Motor neuron (in vitro differentiated cells): ENCODE results near the gene PLD1. TPM values are rescaled to one million over a fixed set of nuclear protein-coding genes. Genes with fewer than 3 reads are reported as not detected.

Source experiments
- ATAC-seq, 8 experiments: fragments of 200-7000 bp; cut with Tn5 transposase; replicated peaks in 6 of 8; 2 replicates each; pipeline ENCODE4 v1.8.0; 2021; ENCODE audit warnings: mild to moderate bottlenecking in 8 of 8, moderate library complexity in 8 of 8
- H3K27ac ChIP-seq, 2 donors: fragments of 250-450 bp; sonication (Bioruptor Pico); 2 replicates each; pipeline ENCODE4 v1.9.0; 2021; ENCODE audit warnings: antibody characterized with exemption in 2 of 2, mild to moderate bottlenecking in 2 of 2, moderate library complexity in 1 of 2
- H3K4me1 ChIP-seq, 2 donors: fragments of 250-450 bp; sonication (Bioruptor Pico); replicated peaks in 1 of 2; 2 replicates each; pipeline ENCODE4 v1.6.1; 2021; ENCODE audit warnings: antibody characterized with exemption in 2 of 2, mild to moderate bottlenecking in 2 of 2, moderate library complexity in 1 of 2
- H3K4me3 ChIP-seq, 5 donors: fragments of 250-450 bp; sonication (Bioruptor Pico); 2 replicates each; pipeline ENCODE4 v1.9.0; 2021; ENCODE audit warnings: antibody characterized with exemption in 5 of 5, mild to moderate bottlenecking in 5 of 5, moderate library complexity in 4 of 5
- WGBS, 10 experiments: fragments of 450-650 bp; shearing (Covaris generic); methylation state at CpG; one replicate each; pipeline ENCODE4 v1.0.0; 2022; 5-methylcytosine and 5-hydroxymethylcytosine counted together
- in situ Hi-C, 9 experiments: fragments of 400-800 bp; cut with MboI; loops; one replicate each; pipeline ENCODE4 v1.15.0; 2021; ENCODE audit warnings: low sequenced_read_pairs in 9 of 9, low pct_unique_long_range_greater_than_20kb in 2 of 9; ENCODE audit not compliant: unreplicated experiment in 9 of 9
- total RNA-seq, 8 experiments: library from RNA; unstranded; fragments of 300-600 nt; gene quantifications; 2 replicates each; pipeline versions ENCODE4 v1.2.3 to v1.2.4, GENCODE V29; 2022

The PLD1 gene
- total RNA-seq, 8 experiments from 2014 or later = 0.50 to 76.0 (median 13.7) TPM

DNA sequence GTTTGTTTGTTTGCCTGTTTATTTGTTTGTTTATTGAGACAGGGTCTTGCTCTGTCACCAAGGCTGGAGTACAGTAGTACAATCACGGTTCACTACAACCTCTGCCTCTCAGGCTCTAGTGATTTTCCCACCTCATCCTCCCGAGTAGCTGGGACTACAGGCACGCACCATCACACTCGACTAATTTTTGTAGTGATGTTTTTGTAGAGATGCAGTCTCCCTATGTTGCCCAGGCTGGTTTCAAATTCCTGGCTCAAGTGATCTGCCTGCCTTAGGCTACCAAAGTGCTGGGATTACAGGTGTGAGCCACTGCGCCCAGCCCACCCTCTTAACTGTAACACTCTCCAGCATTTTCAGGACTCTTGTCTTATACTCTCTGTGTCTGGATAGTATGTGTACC lies 26.7 kb downstream of the PLD1 start:
- Histone ChIP-seq H3K4me3 (no peak overlapping the region), H3K27ac (no peak overlapping the region), H3K4me1 (no peaks in the 10 kb centered on the region)
- in situ Hi-C loops = no loop called here
- no peak for ATAC-seq
- 40 to 86% (median 69%) methylated on average over 1 to 5 of the region's 5 CpGs; no CpG with 5 or more reads in 2 of the 10 experiments for WGBS, 10 experiments

DNA sequence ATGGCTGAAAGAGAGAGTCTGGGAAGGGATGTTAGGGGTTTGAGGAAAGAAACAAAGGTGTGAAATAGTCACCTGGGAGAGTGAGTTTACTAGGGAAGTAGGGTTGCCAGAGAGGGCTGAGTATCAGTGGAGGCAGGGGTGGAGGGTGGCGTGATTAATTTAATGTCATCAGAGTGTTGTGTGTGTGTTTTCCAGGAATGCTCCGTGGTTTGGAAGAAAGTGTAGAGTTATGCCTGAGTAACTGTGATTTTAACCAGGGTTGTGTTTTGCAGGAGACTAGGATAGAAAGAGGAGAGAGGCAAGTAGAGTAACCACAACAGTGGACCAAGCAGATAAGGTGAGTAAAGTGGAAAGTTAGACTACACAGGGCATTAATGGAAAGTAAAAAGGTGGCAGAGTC lies 27.2 kb downstream of the PLD1 start:
- 33 to 100% (median 79%) methylated on average over 2 of the region's 2 CpGs; no CpG with 5 or more reads in 2 of the 10 experiments for WGBS, 10 experiments
- Histone ChIP-seq H3K4me3 (no peak overlapping the region), H3K27ac (no peak overlapping the region), H3K4me1 (no peaks in the 10 kb centered on the region)
- in situ Hi-C loops = no loop called here
- no peak for ATAC-seq

DNA sequence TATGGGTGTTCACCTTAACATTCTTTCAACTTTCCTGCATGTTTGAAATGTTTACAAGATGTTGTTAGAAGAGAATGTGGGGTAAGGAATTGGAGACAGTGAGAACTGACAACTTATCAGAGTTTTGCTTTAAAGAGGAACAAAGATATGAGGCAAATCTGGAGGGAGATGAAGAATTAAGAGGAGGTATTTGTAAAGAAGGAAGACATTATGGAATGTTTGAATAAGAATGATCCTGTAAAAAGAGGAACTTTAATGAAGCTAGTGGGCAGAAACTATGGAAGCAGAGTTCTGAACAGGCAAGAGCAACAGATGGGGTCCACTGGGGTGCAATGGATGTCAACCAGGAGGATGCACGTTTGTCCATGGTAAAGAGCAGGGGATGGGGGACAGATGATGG lies 27.7 kb downstream of the PLD1 start:
- ATAC-seq = no peak
- in situ Hi-C loops = no loop called here
- Histone ChIP-seq H3K4me1 (no peaks in the 10 kb centered on the region), H3K27ac (no peak overlapping the region), H3K4me3 (no peak overlapping the region)
- WGBS, 10 experiments = 0 to 100% (median 60%) methylated on average over 1 of the region's 1 CpG; no CpG with 5 or more reads in 1 of the 10 experiments

DNA sequence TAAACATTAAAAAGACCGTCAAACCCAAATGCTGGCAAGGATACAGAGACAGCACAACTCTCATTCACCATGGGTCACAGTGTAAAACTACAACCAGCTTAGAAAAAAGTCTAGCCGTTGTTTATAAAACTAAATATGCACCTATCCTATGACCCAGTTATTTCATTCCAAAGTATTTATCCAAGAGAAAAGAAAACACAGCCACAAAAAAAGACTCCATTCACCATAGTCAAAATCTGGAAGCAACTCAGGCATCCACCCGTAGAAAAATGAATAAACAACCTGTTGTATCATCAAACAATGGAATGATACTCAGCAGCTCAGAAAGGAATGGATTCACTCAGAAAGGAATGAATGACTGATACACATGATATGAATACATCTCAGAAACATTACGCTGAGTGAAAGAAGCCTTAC lies 28.6 kb downstream of the PLD1 start:
- no peak overlapping the region for H3K27ac ChIP-seq
- 29 to 100% (median 86%) methylated on average over 1 to 4 of the region's 4 CpGs; no CpG with 5 or more reads in 1 of the 10 experiments for WGBS, 10 experiments
- H3K4me3 ChIP-seq = no peak overlapping the region
- H3K4me1 ChIP-seq = no peaks in the 10 kb centered on the region
- no peak for ATAC-seq
- in situ Hi-C loops = no loop called here

DNA sequence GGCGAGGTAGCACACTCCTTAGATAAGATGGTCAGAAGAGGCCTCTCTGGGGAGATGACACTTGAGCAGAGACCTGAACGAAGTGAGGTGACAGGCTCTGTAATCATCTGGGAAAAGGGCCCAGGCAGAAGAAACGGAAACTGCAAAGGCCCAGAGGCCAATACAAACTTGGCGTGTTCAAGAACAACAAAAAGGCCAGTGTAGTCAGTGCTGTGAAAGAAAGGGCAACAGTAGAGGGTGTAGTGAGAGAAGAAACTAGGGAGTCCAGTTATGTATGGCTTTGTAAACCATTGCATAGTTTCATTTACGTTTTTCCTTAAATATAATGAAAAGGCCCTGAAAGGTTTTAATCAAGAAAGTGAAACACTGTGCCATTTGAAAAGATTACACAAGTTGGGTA lies 31.8 kb downstream of the PLD1 start:
- H3K4me1 ChIP-seq = no peaks in the 10 kb centered on the region
- 65 to 96% (median 79%) methylated on average over 1 to 5 of the region's 5 CpGs for WGBS, 10 experiments
- H3K27ac ChIP-seq = no peak overlapping the region
- in situ Hi-C loops = loop anchor here in 1 of 9 experiments (10.0 kb wide), 1 partner anchor 134 kb away; no protein-coding TSS in a partner anchor
- no peak for ATAC-seq
- no peak overlapping the region for H3K4me3 ChIP-seq

DNA sequence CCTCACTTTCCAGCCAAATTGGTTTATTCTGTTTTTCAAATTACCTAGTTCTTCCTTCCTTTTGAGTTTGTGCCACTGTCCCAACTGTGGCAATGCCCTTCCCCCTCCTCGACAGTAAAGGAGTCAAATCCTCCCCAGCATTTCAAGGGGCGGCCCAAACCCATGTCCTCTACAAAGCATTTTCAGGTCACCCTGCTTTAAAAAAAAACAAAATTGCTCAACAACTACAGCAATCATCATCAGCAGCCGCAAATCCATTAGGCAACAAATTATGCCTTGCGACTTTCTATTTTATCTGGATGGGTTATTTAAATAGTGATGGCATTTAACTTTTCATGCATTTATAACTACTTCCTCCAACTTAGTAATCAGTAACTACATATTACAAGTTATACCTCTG lies 32.7 kb downstream of the PLD1 start:
- H3K4me3 ChIP-seq = no peak overlapping the region
- WGBS, 10 experiments = 71 to 100% (median 93%) methylated on average over 2 to 4 of the region's 4 CpGs; no CpG with 5 or more reads in 1 of the 10 experiments

DNA sequence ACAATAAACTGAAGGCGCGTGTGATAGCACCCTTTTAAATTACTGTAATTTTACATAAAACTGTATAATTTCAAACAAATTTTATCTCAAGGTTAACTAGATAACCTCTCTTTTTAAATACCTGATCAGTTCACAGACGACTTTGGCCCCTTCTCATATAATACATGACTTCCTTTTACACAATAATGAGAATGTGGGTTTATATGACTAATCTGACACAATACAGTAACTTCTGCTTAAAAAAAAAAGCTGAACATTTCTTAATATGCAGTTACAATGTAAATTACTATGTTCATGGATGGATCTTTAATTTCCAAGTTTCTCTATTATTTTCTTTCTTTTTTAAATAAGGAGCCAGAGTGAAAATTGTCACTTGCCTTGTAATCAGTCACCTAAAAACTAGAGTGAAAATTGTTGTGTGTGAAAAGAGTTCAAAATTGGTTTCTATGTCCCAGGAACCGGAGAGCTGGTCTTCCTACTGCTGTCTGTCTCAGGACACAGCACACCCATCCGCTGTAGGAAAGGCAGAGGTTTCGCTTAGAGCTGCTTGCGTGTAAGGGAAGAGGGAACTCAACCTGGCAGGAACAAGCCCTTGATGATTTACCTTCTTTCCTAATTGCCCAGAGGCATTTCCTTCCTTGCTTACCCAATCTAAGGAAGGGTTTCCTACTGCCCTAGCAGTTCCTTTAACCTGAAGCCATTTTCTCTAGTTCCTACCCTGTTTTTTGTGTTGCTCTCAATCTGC lies 33.3 kb downstream of the PLD1 start:
- in situ Hi-C loops = loop anchor here in 1 of 9 experiments (10.0 kb wide), 1 partner anchor 132 kb away; no protein-coding TSS in a partner anchor
- ATAC-seq = no peak
- Histone ChIP-seq H3K27ac (no peak overlapping the region), H3K4me1 (no peaks in the 10 kb centered on the region), H3K4me3 (no peak overlapping the region)
- 71 to 99% (median 81%) methylated on average over 1 to 7 of the region's 7 CpGs for WGBS, 10 experiments

More for the DNA sequence above, 32.7 kb downstream of the PLD1 start:
- H3K27ac ChIP-seq = no peak overlapping the region
- no peaks in the 10 kb centered on the region for H3K4me1 ChIP-seq
- in situ Hi-C loops = loop anchor here in 1 of 9 experiments (10.0 kb wide), 1 partner anchor 133 kb away; no protein-coding TSS in a partner anchor
- no peak for ATAC-seq

DNA sequence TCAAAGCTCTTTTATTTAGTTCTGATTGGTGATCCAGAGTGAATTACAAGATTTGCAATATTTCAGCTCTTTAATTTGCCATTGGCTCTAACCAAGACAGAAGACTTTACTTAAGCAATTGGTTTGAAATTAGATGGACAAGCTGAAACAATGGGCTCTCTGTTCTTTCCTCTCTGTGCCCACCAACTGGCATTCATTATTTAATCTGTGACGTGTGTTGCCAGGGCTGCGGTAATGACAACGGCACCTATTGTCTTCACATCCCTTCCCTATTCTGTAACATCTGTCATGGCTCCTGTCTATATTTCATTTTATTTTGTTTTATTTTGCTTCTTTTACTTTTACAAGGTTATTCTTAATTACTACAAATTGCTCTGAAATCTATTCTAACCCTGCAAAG lies 33.9 kb downstream of the PLD1 start:
- WGBS, 10 experiments = 49 to 100% (median 91%) methylated on average over 1 to 3 of the region's 3 CpGs; no CpG with 5 or more reads in 2 of the 10 experiments
- peak in 5 of 8 experiments; percentile 38 to 80 (median 54) for ATAC-seq
- no peak overlapping the region for H3K4me3 ChIP-seq
- in situ Hi-C loops = loop anchor here in 1 of 9 experiments (10.0 kb wide), 1 partner anchor 132 kb away; no protein-coding TSS in a partner anchor
- no peak overlapping the region for H3K27ac ChIP-seq
- peaks cover 0 to 2% of the 10 kb centered on the region in 2 donors for H3K4me1 ChIP-seq

DNA sequence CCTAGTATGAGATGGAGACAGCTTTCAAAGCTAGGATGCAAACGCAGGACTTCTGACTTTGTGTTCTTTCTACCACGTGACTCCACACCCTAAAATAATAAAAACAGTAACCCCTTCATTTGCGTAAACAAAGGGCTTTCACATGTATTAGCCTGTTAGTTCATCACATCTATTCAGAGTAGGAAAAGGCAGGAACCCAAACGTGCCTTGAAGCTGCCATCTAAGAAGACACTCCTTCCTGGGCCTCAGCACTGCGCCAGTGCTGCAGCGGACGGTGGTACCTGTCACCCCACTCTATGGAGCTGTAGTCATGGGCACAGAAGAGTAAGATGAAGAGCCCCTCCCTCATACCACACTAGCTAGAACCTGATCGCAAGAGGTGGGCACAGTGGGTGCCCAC lies 34.3 kb downstream of the PLD1 start:
- Histone ChIP-seq H3K27ac (no peak overlapping the region), H3K4me1 (peaks cover 0 to 7% of the 10 kb centered on the region in 2 donors), H3K4me3 (no peak overlapping the region)
- in situ Hi-C loops = loop anchor here in 1 of 9 experiments (10.0 kb wide), 1 partner anchor 131 kb away; no protein-coding TSS in a partner anchor
- peak in 1 of 8 experiments; percentile 29 for ATAC-seq
- 17 to 100% (median 72%) methylated on average over 1 to 7 of the region's 8 CpGs for WGBS, 10 experiments

DNA sequence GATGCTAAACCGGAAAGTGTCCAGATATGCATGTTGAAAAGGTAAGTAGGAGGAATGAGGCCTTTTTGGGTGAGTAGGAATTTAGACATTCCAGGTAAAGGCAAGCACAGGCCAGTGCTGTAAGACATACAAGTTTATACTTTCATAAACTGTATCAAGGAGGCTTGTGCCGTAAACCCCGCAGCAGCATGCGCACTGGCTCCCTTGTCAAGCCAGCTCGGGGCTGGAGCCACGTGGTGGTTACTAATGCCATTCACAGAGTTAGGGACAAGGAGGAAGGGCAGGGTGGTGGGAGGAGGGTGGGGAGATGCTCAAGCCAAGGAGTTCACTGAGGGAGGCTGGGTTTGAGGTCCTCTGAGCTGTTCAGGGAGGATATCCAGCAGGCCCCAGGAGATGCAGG lies 35.8 kb downstream of the PLD1 start:
- H3K4me1 ChIP-seq = peaks cover 0 to 8% of the 10 kb centered on the region in 2 donors
- no peak for ATAC-seq
- H3K27ac ChIP-seq = no peak overlapping the region
- 50 to 100% (median 93%) methylated on average over 1 to 4 of the region's 6 CpGs; no CpG with 5 or more reads in 6 of the 10 experiments for WGBS, 10 experiments
- no peak overlapping the region for H3K4me3 ChIP-seq
- in situ Hi-C loops = loop anchor here in 2 of 9 experiments (10.0 to 25.0 kb wide), 2 partner anchors 130 to 137 kb away; no protein-coding TSS in a partner anchor

DNA sequence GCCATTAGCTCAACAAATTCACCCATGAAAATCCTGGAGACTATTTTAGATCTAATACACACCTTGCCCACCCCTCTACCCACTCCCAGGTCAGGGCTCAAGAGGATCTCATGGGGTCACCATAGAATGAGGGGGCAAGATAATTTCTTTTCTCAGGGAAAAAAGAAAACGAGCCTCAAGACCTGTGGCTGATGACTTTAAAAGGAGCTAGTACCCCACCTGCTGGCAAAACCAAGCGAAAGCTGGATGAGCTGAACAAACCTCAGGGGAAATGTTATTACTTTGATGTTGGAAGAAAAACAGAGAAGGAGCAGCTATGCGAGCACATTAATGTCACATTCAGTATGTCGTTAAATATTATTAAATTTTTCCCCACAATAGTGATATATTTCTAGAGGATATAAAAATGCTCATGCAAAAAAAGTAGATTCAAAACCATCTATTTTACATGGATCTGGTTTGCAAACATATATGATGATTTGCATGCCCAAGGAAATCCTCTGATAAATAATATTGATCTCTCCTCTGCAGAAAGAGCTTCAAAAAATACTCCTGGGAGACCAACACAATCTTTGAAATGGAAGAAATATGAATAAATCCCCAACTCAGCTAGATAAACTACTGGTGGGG lies 37.7 kb downstream of the PLD1 start:
- in situ Hi-C loops = loop anchor here in 2 of 9 experiments (10.0 to 25.0 kb wide), 2 partner anchors 128 to 135 kb away; no protein-coding TSS in a partner anchor
- Histone ChIP-seq H3K4me1 (peaks cover 0 to 8% of the 10 kb centered on the region in 2 donors), H3K4me3 (no peak overlapping the region), H3K27ac (no peak overlapping the region)
- peak in 7 of 8 experiments; percentile 18 to 58 (median 43) for ATAC-seq
- 0 to 8% (median 0%) methylated on average over 1 to 4 of the region's 4 CpGs; no CpG with 5 or more reads in 1 of the 10 experiments for WGBS, 10 experiments

DNA sequence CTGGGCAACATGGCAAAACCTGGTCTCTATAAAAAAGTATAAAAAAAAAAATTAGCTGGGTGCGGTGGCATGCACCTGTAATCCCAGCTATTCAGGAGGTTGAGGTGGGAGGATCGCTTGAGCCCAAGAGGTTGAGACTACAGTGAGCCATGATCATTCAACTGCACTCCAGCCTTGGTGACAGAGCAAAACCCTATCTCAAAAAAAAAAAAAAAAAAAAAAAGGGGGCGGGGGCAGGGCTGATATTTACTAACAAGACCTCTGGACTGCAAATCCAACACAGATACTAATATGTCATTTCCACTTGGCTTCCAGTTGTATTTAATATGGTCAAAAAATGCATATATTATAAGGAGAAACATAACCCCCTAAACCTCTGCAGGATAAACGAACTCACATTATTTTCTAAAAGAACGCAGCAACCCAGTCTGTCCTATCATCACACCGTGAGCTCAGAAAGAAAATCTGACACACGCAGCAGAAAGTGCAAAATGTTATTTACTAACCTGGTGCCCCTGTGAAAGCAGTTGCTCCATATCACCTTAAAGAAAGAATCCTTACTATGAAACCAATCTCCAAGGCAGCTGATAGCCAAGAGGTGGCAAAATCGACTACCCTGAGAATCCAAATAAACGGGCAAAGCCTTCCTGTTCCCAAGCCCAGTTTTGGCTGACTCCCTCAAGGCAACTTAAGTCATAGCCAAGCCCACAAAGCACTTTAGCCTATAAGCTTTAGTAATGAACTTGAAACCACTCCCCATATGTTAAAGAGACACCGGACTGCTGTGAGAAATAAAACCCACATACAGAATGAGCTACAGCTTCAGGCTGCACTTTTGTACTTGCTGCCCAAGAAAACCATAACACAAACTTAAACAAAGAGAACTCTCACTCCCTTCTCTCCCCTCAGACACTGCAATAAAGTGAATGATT lies 39.3 kb downstream of the PLD1 start:
- Histone ChIP-seq H3K27ac (no peak overlapping the region), H3K4me3 (no peak overlapping the region), H3K4me1 (peaks cover 0 to 8% of the 10 kb centered on the region in 2 donors)
- peak in 7 of 8 experiments; percentile 48 to 99 (median 67) for ATAC-seq
- in situ Hi-C loops = loop anchor here in 2 of 9 experiments (10.0 to 25.0 kb wide), 2 partner anchors 126 to 134 kb away; no protein-coding TSS in a partner anchor
- 0 to 93% (median 48%) methylated on average over 1 to 10 of the region's 10 CpGs; no CpG with 5 or more reads in 1 of the 10 experiments for WGBS, 10 experiments
